Fibroblast of pulmonary artery (primary cell): ENCODE data around the gene SRBD1.

Experiments
- DNase-seq: peaks from one replicate; pipeline ENCODE4 v3.0.0-alpha.2; 2010; ENCODE audit warnings: low read depth
- H3K4me3 ChIP-seq: replicated peaks from 2 replicates; pipeline ENCODE4 v1.5.1; 2011; ENCODE audit warnings: low read depth, mild to moderate bottlenecking, control low read depth, low read length, moderate library complexity
- TF ChIP-seq, protein P1 (sequence below): IDR thresholded peaks from 2 replicates; pipeline ENCODE4 v1.5.1; 2011; ENCODE audit warnings: mild to moderate bottlenecking, control low read depth, low read length, inconsistent platforms; ENCODE audit errors: missing control alignments

The SRBD1 gene

DNA sequence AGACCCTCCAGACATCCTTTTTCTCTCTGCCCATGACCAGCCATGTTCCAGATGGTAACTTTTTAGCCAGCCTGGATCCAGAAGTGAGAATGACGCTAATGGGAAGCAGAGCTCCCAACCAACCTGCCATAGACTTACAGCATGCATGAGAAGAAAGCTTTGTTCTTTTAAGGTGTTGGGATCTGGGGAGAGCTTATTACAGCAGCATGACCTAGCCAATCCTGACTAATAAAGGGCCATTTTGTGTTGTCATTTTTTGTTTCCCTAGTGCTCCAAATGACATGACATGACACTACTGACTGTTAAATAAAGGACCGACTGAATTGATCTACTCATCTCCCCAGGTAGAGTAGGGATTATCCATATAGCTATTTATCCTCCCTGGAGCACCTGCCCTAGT, 35.2 kb upstream of the SRBD1 start:
- no peak for DNase-seq
- TF ChIP-seq, protein P1, sequence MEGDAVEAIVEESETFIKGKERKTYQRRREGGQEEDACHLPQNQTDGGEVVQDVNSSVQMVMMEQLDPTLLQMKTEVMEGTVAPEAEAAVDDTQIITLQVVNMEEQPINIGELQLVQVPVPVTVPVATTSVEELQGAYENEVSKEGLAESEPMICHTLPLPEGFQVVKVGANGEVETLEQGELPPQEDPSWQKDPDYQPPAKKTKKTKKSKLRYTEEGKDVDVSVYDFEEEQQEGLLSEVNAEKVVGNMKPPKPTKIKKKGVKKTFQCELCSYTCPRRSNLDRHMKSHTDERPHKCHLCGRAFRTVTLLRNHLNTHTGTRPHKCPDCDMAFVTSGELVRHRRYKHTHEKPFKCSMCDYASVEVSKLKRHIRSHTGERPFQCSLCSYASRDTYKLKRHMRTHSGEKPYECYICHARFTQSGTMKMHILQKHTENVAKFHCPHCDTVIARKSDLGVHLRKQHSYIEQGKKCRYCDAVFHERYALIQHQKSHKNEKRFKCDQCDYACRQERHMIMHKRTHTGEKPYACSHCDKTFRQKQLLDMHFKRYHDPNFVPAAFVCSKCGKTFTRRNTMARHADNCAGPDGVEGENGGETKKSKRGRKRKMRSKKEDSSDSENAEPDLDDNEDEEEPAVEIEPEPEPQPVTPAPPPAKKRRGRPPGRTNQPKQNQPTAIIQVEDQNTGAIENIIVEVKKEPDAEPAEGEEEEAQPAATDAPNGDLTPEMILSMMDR: no peak
- no peak overlapping the region for H3K4me3 ChIP-seq

DNA sequence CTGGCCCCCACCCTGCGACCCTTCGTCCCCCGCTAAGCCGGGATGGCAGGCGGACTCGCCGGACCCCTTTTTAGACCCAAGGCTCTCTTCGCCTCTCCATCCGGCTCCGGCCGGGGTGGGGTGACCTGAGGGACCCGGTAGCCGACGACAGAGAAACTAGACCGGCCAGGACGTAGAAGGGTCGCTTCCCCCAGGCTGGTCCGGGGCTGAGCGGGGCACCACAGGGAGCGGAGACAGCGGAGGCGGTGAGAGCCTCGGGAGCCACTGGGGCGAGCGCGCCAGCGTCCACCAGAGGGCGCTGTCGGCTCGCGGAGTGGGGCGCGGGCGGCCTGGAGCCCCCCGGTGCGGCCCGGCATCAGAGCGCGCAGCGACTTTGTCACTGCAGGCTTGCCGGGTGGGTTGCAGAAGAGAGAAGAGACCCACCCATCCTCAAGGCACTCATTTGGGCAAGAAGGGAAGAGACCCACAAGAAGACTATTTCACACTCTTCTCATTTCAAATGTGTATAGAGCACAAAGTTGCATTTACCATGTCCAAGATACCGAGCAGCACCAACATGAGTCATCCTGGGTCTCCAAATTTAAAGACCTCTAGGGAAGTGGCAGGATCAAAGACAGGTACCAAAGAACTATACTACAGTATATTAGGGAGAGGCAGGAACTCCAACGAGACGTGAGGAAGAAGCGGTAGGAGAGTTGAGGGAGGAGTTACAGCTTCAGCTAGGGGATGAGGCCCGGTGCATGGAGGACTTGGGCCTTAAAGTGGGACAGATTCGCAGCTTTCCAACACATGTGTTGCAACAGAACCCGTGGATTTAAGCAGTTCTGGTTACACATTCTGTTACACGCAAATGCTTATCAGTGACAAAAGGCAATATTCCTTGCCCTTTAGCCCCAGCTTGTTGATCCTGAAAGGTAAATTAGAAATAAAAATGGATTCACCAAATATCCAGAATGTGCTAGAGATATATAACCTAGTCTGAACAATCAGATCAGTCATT, 32.8 kb upstream of the SRBD1 start:
- peak; percentile 55 for DNase-seq
- TF ChIP-seq, protein P1: peak; percentile 39
- peak overlapping the region; percentile 70 for H3K4me3 ChIP-seq

DNA sequence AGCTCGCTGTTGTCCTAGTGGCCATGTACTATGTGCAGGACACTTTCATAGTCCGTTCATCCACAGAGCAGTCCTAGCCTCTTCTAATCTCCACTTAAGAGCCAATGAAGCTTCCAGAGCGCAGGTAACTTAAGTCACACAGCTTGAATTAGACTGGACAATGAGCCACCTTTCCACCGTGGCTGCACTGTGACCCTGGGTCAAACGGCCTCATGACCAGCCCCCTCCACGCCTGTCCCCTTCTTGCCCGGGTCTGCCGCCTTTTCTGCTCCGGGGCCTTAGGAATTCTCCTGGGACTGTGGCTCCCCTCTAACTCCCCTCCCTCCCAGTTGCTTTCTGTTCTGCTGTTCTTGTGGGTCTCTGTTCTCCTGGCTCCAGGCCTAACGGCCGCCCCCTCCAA, 32.0 kb upstream of the SRBD1 start:
- H3K4me3 ChIP-seq: peak overlapping the region; percentile 70
- TF ChIP-seq, protein P1: no peak
- no peak for DNase-seq

DNA sequence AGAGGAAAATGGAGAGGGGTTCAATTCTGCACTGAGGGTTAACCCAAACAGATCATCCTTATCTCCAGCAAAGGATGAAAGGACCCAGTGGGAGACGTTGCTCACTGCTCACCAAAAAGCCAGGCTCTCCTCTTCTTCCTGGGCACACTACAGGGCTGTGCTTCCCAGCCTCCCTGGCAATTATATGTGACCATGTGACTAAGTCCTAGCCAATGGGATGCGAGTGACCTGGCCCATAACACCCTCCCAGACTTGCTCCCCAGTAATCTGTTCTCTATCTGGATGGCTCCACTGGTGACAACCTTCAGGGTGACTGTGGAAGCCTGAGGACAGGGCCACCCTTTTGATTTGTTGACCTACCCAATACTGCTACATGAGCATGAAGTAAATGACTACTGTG, 29.5 kb upstream of the SRBD1 start:
- DNase-seq: no peak
- TF ChIP-seq, protein P1: no peak
- H3K4me3 ChIP-seq: no peak overlapping the region

DNA sequence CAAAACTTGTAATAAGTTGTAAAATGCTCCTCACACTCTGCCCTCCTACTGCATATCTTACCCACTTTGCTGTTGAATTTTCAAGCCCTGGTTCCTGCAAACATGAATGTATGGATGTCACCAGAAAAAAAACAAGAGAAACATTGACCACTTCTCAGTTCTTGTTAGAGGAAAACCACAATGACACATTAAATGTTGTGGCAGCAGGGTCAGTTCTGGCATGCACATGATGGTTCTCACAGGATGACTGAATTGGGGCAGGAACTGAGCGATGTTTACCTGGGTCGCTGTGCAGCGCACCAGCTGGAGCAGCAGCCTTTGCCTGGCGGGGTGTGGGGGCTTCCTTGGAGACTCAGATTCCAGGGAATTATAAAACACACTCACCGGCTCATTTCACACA, 26.4 kb upstream of the SRBD1 start:
- no peak for DNase-seq
- TF ChIP-seq, protein P1: no peak
- no peak overlapping the region for H3K4me3 ChIP-seq

DNA sequence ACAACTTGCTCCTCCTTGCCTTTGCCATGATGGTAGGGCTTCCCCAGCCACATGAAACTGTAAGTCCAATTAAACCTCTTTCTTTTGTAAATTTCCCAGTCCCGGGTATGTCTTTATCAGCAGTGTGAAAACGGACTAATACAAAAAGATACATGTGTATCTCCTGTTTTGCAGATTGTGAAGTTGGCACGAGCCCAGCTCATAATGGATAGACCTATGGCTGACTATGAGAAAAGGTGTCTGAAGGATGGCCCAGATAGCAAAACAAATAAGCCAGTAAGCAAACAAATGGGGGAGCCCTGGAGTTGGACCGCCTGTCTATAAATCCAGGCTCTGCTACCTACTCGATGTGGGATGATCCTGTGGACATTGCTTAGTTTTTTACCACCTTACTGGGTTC, 24.9 kb upstream of the SRBD1 start:
- TF ChIP-seq, protein P1: no peak
- no peak overlapping the region for H3K4me3 ChIP-seq
- no peak for DNase-seq
